GOT3 (cell line): Measurements from ENCODE around the gene RUBCNL.
"Not testable (repeated sequence)": the region's sequence is repeated elsewhere in the genome, so short reads cannot be mapped to it uniquely, and the experiment has no call there.

ENCODE experiments used
- DNase-seq: peaks from one replicate; lab custom pipeline; 2025; ENCODE audit warnings: mixed read lengths; lab: John Stamatoyannopoulos, UW

RUBCNL gene, protein sequence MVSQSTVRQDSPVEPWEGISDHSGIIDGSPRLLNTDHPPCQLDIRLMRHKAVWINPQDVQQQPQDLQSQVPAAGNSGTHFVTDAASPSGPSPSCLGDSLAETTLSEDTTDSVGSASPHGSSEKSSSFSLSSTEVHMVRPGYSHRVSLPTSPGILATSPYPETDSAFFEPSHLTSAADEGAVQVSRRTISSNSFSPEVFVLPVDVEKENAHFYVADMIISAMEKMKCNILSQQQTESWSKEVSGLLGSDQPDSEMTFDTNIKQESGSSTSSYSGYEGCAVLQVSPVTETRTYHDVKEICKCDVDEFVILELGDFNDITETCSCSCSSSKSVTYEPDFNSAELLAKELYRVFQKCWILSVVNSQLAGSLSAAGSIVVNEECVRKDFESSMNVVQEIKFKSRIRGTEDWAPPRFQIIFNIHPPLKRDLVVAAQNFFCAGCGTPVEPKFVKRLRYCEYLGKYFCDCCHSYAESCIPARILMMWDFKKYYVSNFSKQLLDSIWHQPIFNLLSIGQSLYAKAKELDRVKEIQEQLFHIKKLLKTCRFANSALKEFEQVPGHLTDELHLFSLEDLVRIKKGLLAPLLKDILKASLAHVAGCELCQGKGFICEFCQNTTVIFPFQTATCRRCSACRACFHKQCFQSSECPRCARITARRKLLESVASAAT

DNA sequence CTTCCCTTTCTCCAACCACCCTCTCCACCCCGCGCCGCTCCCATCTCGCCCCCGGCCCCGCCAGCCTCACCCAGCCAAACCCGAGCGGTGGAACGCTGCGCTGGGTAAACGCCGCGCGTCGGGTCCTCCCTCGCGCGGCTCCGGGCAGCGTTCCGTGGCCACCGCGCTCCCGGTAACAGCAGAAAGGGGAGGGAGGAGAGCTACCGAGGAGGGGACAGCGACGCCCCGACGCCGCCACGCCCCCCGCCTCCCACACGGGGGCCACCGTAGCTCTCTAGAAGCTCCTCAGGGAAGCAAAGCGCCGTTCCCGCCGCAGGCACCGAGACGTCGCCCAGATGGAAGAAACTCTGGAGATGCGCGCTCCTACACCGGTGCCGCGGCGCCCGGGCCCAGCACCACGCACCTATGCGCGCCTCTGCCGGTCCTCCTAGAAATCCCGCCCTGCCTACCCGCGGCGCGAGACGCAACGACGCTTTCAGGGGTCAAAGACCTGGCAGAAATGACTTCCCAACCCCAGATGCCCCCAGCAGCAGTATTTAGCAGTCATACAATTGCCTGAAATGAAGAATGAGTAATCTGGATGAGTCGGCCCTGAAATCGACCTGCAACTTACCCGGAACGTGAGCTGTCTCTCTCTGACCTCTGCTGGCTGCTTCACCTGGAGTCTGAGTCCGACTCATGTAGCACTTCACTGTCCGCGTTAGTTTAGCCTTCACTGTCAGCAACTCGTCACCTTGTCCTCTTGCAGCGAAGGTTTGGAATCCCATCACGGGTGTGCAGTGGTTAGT lies at the start of gene RUBCNL:
Gene RUBCNL (minus strand): TSS at position 189 of the 788 bp plus-strand sequence. CDS start 14,777 bp downstream, outside the sequence.
- no peak for DNase-seq

DNA sequence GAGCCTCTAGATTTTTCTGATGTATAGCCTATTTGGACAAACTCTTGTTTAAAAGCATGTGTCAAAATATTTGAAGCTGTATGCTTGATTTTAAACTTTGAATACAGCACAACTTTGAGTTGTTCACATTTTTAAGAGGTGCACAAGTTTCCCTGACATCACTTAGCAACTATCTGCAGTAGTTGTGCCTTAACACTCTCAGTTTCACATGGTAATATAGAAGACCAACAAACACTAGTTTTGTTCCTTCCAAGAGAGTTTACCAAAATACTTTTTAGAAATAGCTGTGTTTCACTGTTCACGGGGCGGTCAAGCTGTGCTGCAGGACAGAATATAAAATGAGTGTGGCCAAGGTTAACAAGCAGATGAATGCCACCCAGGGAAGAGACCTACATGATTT lies 42.5 kb upstream of the RUBCNL start:
- DNase-seq, result not testable (repeated sequence)

DNA sequence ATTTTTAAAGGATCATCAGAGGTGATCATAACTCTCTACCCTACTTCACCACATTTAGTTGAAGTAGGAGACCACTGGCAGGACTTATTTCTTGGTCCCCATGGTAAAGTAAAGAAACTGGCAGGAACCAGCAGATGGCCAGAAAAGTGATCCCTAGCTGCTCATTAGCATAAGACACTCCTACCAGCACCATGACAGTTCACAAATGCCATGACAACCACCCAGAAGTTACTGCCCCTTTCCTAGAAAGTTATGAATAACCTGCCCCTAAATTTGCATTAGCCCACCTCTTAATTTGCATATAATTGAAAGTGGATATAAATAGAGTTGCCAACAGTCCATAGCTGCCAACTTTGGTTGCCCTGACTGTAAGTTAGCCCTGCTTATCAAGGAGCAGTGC lies 18.4 kb upstream of the RUBCNL start:
- DNase-seq, result no peak

DNA sequence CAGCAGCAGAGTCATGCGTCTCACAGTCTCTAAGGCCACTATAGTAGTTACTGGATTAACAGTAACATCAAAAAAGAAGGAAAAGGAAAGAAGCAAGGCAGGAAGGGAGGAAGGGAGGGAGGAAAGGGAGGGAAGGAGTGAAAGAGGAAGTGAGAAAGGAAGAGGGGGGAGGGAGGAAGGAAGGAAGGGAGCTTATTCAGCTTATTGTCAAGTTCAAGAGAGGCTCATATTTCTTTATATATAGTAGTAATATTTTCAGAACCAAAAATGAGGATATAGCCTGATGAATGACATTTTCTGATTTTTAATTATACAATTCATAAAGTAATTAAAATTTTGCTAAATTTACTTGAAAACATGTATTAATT lies 17.7 kb upstream of the RUBCNL start:
- no peak for DNase-seq

DNA sequence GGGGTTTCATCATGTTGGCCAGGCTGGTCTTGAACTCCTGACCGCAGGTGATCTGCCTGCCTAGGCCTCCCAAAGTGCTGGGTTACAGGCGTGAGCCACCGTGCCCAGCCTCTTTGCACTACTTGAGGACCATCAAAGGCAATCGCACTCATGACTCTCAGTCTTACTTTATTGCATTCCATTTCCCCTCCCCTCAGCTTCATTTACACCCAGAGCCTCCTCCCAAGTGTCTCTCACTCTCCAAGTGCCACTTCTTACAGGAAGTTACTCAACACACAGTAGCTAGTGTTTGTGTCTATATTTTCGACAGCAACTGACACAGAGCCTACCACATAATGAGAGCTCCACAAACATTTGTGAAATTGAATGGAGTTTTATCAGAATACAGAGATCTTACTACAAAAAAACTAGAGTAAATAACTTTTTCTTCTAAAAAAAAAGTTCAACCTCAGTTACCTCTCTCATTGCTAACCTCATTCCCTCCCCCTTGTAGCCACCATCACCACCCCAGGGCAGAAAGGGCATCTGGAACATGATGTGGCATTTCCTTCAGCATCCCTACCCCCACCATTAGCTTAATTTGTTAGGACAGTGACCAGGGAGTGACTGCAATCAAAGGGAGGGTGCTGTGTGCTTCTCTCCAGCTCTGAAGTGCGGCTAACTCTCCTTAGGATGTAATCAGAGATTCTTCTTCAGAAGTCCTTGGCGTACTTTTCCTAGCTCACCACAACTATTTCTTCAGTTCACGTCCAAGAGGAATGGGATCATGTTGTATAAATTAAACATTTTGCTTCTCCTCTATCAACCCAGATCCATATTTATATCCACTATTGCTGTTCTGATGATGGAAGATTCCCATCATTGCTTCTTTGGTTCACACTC lies 17.0 kb upstream of the RUBCNL start:
- no peak for DNase-seq

DNA sequence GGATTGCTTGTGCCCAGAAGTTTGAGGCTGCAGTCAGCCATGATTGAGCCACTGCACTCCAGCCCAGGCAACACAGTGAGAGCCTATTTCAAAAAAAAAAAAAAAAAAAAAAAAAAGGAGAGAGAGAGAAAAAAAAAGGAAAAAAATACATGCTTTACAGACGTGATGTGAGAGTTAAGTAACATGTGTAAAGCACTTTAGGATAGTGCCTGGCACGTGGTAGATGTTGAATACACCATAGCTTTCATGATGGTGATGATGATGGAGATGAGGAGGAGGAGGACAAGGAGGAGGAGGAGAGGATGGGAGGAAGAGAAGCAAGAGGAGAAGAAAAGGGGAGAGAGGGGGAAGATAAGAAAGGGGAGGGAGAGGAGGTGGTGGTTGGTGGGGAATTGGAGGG lies 15.1 kb upstream of the RUBCNL start:
- no peak for DNase-seq

DNA sequence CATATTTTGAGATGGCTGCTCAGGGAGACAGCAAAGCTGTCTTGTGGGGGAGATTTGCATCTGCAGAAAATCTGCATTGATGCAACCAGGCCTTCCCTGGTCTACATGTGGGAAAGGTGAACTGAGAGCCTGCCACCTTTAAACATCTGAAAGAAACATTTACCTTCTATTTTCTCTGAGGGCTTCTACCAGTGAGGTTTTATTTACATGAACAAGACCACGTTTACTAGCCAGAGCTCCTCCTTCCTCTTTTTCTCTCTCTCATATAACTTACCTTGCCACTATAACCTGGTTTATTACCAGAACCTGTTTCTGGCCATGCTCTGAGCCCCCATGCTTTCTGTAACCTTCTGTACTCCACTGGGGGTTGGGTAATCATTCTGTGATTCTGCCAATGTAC lies 14.4 kb upstream of the RUBCNL start:
- no peak for DNase-seq

DNA sequence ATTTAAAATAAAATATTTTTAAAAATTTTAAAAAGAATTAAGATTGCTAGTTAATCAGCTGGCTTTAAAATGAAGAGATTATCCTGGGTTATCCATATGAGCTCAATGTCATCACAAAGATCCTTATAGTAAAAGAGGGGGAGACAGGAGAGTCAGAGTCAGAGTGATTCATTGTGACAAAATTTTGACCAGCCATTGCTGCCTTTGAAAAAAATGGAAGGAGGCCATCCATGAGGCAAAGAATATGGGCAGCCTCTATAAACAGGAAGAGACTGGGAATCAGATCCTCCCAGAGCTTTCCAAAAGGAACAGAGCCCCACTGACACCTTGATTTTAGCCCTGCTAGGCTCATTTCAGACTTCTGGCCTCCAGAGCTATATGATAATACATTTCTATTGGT lies 9.3 kb upstream of the RUBCNL start:
- DNase-seq, result no peak

DNA sequence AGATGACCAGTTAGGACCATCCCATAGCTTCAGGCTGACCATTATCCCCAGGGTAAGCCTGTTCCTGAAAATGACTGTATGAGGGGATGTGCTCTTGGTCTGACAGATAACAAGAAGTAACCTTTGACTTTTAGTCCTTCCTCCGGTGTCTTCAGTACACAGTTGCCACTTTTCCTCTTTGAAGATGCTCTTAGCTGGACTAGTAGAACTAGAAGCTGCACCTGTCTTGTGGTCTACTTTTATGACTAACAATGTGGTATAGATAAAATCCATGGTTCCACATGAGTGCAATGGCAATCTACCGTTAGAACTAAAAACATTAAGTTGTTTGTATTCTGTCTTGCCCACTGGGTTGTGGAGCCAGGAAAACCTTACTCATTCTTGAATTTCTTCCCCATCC lies 5.9 kb upstream of the RUBCNL start:
- no peak for DNase-seq

DNA sequence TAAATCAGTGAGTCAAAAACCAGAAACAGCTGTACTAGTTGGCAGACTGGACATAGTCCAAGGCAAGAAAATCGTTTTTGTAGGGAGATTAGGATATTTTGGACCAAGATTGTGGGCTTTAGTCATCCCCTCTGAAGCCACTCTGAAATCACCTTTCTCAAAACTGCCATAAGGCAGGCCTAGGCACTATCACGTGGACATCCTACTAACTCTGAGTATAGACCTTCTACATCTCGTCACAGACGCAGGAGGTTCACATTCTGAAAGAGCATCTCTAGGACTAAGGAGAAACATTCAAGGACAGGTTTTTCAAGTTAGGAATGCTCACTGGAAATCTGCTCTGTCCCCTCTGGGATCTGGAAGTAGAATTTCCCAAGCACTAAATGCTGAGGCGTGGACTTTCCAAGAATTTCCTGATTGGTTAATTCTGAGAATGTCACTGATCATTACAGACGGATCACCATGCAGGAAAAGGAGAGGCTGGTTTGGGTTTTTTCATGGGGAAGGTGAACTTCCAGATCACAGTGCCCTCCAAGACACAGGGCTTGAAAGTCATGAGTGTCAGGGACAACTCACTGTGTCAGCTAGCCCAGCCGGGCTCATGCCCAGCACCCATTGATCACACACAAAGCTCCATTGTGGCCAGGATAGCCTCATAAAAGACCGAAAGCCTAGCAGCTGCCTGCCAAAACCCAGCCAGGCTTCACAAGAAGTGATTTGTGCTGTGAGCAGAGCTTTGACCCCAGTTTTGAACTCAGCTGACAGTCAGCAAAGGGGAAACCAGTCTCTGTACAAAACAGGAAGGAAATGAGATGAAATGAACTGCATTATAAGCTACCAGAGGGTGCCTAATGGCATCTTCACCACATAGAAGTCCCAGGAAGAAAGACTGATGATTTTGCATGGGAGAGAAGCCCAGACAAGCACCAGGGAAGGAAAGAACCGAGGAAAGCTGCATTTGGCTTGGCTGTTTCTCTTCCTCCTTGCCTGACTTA lies 2.7 kb upstream of the RUBCNL start:
- DNase-seq, result no peak

DNA sequence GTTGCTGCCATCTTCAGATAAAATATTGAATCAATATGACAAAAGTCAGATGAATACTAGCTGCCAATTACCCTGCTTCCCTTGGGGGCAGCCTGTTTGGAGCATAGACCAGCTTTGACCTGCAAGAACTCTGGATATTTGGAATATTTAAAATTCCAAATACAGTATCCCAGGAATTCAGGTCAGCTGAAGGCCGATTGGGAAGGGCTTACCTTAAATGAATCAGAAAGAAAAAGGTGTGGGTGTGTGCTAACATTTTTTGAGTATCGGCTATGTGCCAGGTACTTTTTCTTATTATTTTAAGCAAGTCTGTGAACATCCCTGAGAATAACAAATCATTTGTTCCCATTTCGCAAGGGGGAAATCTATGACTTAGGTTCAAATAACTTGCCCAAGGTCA lies 1.8 kb upstream of the RUBCNL start:
- DNase-seq, result no peak

DNA sequence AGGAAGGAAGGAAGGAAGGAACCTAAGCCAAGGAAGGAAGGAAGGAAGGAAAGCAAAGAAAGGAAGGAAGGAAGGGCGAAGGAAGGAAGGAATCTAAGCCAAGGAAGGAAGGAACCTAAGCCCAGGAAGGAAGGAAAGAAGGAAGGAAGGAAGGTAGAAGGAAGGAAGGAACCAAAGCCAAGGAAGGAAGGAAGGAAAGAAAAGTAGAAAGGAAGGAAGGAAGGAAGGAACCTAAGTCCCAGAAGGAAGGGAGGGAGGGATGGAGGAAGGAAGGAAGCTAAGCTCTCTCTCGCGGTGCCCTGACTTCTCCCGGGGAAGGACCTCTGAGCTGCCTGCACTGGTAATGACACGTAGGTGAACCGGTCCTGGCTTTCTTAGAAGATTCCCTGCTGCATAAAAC lies 1.3 kb upstream of the RUBCNL start:
- no peak for DNase-seq

DNA sequence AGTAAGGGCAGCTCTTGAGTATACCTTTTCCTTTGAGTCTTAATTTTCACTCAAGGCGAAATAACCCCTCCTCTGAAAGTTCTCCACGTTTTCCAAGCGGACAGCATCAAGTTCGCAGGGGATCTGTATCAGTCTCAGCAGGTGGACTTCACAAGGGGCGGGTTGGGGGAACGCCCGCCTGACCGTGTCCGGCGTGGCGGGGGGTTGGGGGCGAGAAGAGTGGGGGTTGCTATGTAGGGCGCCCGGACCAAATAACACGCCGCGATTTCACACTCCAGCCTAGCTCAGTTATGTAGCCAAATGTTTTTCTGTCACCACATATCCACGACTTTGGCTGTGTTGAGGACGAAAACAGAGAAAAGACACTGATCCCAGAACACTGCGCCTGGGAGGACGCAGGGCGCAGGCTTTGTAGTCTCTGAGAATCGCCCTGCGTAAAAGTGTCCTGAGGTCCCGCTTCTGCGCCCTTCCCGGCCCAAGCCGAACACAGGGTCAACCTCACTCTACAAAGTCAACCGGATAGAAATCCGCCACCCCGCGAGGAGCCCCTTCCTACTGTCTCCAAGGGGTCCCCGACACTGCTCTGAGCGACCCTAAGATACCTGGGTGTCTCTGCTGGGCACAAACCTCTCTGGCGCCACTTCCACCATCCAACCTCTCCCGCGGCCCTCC lies 524 bp downstream of the RUBCNL start:
- no peak for DNase-seq

DNA sequence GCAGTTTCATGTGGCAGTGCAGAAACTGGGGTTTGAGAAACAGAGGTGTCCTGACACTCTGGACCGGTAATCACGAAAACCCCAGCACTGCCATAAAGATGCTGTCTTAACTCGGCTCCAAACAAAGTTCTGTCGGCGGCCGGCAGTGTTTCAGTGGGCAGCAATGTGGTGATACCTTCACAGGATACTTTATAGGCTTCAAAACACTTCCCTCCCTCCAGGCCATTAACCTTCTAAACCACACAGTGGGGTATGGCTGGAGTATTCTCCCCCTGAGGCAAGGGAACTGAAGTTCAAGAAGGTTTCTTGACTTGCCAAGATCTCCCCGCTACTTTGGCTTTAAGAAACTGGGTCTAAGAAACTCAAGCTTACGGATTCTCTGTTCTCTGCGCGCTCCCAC lies 1.1 kb downstream of the RUBCNL start:
- DNase-seq, result no peak

DNA sequence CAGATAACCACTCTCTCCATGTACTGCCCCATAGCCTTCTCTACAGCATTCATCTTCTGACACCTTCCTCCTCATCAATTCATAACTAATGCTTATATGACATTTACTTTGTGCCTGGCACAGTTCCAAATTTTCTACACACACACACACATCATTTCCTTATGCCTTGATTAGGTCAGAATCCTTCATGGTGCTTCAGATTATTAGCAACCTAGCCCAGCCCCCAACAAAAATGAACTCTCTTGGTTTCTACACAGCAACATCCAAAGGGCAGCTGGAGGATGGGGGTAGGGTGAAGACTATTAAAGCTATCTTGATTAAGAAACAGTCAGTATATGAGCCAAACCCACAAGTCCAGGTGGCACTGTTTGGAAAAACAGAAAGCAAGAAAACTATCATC lies 3.7 kb downstream of the RUBCNL start:
- no peak for DNase-seq

DNA sequence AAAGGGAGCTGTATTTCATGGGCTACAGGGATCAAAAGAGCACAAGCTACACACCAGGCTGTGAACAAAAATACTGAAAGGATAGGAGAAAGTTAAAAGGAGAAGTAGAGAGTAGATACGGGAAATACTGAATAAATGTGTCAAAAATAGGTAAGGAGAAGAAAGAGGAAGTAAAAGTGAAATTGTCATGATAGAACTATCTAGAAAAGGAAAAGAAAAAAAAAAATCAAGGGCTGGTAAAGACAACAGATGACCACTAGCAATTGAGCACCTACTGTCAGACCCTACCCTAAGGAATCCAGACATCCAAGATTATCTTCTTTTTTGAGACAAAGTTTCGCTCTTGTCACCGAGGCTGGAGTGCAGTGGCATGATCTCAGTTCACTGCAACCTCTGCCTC lies 4.8 kb downstream of the RUBCNL start:
- DNase-seq, result no peak

DNA sequence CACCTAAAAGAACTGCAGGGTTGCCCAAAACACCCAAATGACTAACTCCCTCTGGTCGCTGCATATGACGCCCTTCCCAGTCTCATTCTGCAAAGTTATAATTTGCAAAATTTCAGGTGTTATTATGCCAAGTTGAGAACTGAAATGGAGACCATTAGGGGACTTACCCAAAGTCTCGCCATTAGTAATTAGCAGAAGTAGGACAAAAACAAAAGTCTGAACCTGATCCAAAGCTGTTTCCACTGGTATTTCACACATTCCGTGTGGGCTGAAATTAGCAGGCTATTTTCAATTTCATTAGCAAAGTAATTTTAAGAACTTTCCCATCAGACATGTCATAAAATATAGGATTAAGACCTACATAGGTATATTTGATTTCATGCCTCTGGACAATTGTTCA lies 6.8 kb downstream of the RUBCNL start:
- DNase-seq, result no peak

DNA sequence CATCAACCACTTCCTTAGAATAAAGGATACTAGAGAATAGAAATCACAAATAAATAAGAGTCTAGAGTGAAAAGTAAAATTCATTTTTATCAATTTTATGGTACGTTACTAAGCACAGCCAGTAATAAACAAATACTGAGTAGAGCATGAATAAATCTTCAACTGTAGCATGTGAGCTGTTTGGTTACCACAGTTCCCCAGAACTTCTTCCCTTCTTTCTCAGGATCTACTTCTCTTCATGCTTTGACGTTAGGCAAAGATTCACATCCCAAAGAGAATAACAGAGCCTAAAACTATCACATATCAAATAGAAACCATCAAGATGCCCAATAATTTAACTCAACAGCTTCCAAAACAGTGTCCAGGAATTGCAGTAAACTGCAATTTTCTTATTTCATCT lies 7.4 kb downstream of the RUBCNL start:
- no peak for DNase-seq

DNA sequence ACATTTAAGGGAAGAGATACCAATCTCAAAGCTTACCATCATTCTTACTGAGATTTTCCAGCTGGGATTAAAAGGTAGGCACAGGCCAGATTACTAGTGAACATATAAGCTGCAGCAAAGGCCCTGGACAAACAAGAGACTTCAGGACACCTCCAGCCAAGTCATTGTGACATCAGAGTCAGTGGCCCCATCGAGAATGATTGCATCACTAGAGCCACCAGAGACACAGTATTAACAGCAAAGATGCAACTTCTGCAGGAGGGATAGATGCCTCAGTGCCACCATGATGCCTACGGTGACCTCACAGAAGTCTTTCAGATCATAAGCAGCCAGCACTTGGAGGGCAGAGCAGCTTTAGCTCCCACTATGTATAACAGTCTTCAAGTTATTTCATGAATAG lies 8.6 kb downstream of the RUBCNL start:
- no peak for DNase-seq

DNA sequence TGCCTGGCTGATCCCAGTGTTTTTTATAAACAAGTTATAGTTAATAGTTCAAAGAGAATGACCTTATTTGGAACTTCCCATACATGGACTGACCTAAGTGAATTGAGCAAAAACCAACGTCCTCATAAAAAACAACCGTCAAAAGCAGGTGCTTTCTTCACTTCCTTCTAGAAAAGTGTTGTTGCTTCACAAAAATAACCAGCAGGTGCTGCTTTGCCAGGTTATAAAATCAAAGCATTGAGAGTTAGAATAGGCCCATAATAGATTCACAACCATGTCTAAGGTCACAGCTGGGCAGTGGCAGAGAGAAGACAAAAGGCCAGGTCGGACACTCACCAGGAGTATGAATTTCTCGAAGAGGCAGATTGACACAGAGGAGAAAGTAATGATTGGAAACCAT lies 9.5 kb downstream of the RUBCNL start:
- DNase-seq, result no peak
